ENCODE data around the gene HS6ST3.

Gene HS6ST3

DNA sequence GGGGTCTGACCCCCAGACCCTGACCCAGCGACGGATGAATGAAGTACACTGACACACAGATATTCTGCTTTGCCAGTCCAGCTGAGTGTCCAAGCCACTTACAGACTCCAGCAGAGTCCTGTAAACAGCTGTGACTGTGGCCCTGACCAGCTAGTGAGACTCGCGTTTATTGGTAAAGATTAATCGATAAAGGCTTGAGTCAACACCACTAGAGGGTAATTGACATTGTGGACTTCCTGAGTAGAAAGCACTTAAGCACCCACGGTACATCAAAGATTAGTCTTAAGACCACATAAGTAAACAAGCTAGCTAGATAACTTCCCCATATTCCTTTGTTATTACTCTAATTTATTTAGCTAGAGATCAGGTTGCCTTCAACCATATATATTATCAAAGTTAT is 758.4 kb downstream of the HS6ST3 start:
- DNase-seq (ENCODE audit: extremely low spot score, insufficient read length, low read depth): no peak
- no peak for FAIRE-seq

DNA sequence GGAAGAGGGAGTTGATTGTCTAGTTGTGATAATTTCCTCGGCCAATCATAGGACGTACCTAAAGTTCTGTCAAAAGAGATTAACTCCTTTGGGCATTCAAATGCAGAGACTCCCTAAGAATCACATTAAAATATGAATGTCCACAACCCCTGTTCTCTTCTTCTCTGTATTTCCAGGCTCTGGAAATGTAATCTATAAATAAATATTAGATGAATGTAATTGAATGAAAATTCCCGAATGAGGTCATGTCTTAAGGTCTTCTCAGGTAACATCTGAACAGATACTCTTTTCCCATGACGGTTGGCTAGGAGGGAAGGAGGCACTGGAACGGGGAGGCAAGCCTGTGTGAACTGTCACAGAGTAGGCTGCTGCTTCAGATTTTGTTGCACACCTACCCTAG is 759.2 kb downstream of the HS6ST3 start:
- FAIRE-seq: no peak
- DNase-seq (ENCODE audit: extremely low spot score, insufficient read length, low read depth): no peak

DNA sequence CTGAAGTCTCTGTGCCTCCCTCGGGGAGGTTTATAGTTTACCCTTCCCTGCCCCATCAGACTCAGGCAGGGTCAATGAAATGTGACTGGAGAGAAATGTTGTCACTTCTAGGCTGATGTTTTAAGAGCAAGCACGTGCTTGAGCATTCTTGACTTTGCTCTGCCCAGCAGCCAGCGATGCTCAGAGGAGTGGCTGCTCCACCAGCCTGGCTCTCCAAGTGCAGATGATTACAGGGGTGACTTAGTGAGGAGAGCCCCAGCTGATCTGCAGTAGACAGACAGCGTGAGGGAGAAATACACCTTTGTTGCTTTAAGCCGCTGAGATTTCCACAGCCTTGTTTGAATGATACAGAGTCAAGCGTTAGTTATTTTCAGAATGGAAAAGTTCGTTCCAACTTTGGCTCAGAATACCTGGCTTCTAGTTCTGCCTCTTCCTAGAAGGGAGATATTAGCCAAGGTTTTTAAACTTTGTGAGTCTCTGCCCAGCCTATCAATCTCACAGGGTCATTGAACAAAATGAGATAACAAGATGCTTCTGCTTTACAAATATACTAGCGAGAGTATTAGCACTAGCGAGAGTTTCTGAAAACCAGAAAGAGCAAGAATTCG is 760.7 kb downstream of the HS6ST3 start:
- DNase-seq (ENCODE audit: extremely low spot score, insufficient read length, low read depth) (no peak), FAIRE-seq (no peak)

DNA sequence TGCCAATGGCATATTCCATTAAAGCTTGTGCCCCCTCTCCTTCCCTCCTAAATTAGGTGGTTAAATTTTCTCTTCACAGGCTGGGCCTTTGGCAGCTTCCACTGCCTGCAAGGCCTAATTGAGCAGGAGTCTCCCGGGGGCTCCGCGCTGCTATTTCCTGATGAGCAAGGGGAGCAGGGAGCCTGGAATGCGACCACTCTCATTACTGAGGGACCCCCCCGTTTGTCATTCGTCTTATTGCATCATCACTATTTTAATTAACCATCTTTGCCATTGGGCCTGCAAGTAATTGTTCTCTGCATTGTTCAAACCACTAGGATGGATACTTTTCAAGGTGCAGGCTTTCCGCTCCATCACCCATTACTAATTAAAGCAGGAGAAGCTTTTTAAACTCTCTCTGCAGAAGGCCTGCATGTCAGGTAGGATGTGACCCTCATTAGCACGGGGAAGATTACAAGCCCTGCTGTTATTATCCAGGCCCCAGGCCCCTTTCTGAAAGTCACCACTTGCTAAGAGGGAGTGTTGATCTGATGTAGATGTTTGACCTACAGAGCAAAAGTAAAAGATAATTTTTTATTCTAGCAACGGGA is 762.0 kb downstream of the HS6ST3 start:
- FAIRE-seq (no peak), DNase-seq (ENCODE audit: extremely low spot score, insufficient read length, low read depth) (no peak)

DNA sequence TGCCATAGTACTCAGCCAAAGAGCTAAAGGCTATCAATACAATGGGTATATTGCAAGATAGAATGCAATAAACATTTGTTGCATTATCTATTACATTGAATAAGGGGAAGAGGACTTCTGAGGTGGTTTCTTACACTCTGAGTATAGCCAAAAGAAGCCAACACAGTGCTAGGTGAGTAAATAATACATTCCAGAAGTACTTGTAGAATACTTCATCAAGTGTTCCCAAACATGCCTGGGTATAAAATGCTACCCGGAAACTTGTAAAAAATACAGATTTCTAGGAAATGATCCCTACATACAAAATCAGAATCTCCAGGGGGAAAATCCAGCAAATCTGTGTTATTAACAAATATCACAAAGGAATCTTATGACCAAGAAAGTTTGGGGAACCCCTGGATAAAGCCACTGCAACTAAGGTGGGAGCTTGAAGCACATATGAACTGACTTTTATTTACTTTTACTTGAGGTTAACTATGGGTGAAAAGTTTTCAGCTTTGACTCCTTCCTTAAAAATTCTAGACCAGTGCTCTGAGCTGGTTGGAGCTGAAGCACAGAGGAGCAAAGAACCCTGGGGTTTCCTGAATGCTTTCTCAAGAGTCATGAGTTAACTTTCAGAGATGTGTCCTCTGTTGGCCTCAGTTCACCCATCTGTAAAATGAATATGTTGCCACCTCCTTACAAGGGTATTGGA is 768.4 kb downstream of the HS6ST3 start:
- no peak for DNase-seq (ENCODE audit: extremely low spot score, insufficient read length, low read depth)

DNA sequence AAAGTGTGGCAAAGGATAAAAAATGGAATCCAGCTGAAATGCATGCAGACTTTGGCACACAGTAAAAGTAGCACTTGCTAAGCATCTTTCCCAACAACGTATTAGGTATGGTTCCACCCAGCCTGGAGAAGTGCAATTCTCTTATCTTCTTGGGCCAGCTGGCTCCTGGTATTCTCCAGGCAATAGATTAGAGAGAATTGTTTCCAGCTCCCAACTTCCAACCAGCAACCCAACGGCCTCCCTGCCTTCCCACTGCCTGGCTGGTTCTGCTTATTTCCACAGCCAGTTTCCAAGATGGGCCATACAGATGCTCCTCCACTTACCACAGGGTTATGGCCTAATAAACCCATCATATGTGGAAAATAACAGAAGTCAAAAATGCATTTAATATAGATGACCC is 771.0 kb downstream of the HS6ST3 start:
- no peak for DNase-seq (ENCODE audit: extremely low spot score, insufficient read length, low read depth)
- FAIRE-seq: no peak

More for the DNA sequence above, 768.4 kb downstream of the HS6ST3 start:
- FAIRE-seq: no peak

DNA sequence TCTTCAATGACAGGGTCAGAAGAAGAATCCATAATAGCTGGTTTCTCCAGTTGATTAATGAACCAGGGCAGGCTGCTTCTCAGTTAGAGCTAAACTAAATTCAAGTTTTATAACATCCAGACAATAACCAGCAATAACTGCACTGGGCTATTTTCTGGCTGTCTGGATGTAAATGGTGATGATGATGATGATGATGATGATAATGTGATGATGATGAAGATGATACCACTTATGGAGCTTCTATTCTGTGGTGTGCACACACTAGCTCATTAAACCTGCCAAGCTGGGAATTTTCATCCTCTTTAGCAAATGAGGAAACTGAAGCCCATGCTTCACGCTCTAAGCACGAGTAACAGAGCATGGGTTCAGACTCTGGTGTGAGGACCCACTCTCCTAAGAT is 772.2 kb downstream of the HS6ST3 start:
- no peak for FAIRE-seq
- DNase-seq (ENCODE audit: extremely low spot score, insufficient read length, low read depth): no peak

DNA sequence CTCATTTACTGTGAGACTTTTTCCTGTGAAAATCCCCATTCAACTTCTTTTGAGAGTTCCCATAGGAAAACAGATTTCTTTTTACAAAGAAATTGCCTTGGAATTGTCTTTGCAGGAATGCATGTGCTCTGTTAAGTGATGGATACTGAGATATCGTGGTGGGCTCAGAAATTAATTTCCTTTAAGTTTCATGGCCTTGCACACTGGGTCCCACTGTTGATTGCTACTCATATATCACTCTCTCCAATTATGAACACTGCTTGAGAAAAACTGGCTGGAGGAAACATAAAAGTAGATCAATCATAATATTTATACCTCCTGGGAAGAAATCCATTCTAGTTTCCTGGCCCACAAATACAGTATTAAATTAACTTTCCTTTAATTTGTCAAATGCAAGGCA is 773.1 kb downstream of the HS6ST3 start:
- FAIRE-seq (no peak), DNase-seq (ENCODE audit: extremely low spot score, insufficient read length, low read depth) (no peak)

DNA sequence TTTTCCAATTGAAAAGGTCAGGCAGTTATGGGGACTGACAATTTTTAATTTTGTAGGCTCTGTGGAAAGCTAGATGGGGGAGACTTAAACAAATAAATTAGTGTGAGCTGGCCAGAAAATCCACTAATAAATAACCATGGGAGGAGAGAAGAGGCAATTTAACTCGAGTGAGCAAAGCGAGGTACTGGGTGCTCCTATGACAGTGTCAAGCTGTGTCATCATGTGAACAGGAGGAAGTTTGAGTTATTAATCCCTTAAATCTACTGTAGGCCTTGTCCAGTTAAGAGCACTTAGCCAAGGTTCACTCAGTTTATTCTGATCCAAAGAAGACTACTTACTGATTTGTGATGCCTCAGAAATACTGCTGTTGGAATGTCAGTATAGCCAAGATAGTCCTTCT is 781.6 kb downstream of the HS6ST3 start:
- DNase-seq (ENCODE audit: extremely low spot score, insufficient read length, low read depth) (no peak), FAIRE-seq (no peak)

DNA sequence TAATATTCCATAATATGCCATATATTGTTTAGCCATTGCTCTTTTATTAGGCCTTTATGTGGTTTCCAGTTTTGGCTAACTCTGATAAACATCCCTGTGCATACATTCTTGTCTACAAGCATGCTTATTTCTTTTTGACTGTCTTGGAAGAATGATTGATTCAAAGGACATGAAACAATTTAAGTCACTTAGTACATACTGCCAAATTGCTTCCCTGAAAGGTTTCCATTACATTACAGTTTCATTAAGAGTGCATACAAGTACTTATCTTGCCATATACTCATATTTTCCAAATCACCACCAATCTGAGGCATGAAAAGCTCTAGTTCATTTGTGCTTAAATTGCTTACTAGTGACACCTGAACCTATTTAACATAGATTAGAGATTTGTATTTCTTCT is 790.5 kb downstream of the HS6ST3 start:
- no peak for DNase-seq (ENCODE audit: extremely low spot score, insufficient read length, low read depth)
- no peak for FAIRE-seq

All from GM18507 (cell line).